Measurements from ENCODE around the gene TMEM31.

Gene TMEM31

GRCh38 chrX:103710609-103711008 is at the start of gene TMEM31:
TSS of gene TMEM31 (plus strand) at chrX:103710909. CDS start at chrX:103712259, 1,350 bp downstream.
- no peak for DNase-seq

- DNase-seq: no peak
Measured at GRCh38 chrX:103663981-103664762, 46.5 kb upstream of the TMEM31 start.

- DNase-seq: no peak
Measured at GRCh38 chrX:103666202-103667107, 44.3 kb upstream of the TMEM31 start.

- no peak for DNase-seq
Measured at GRCh38 chrX:103669745-103670144, 41.0 kb upstream of the TMEM31 start.

- DNase-seq: no peak
Measured at GRCh38 chrX:103674531-103675454, 35.9 kb upstream of the TMEM31 start.

- no peak for DNase-seq
Measured at GRCh38 chrX:103678199-103678993, 32.3 kb upstream of the TMEM31 start.

- DNase-seq: no peak
Measured at GRCh38 chrX:103681443-103681842, 29.3 kb upstream of the TMEM31 start.

GRCh38 chrX:103685396-103685795 is 25.3 kb upstream of the TMEM31 start:
- DNase-seq: no peak

GRCh38 chrX:103686199-103687072 is 24.3 kb upstream of the TMEM31 start, which contains the start of gene MORF4L2:
TSS of gene MORF4L2 (minus strand) at chrX:103686699. CDS start at chrX:103677027, 9,672 bp downstream.
- DNase-seq: peak; percentile 96

- peak; percentile 73 for DNase-seq
Measured at GRCh38 chrX:103687073-103687695, 23.5 kb upstream of the TMEM31 start.

- DNase-seq: peak; percentile 73
Measured at GRCh38 chrX:103687696-103688201, 23.0 kb upstream of the TMEM31 start.

- peak; percentile 49 for DNase-seq
Measured at GRCh38 chrX:103688946-103689345, 21.8 kb upstream of the TMEM31 start.

- DNase-seq: no peak
Measured at GRCh38 chrX:103691059-103691458, 19.6 kb upstream of the TMEM31 start.

GRCh38 chrX:103697687-103698086 is 13.0 kb upstream of the TMEM31 start:
- no peak for DNase-seq

- no peak for DNase-seq
Measured at GRCh38 chrX:103699243-103699642, 11.5 kb upstream of the TMEM31 start.

- DNase-seq: no peak
Measured at GRCh38 chrX:103704863-103705262, 5.8 kb upstream of the TMEM31 start.

- DNase-seq: no peak
Measured at GRCh38 chrX:103716962-103717361, 6.3 kb downstream of the TMEM31 start.

GRCh38 chrX:103718120-103718519 is 7.4 kb downstream of the TMEM31 start:
- no peak for DNase-seq

- DNase-seq: no peak
Measured at GRCh38 chrX:103722505-103722904, 11.8 kb downstream of the TMEM31 start.

GRCh38 chrX:103726477-103726876 is 15.8 kb downstream of the TMEM31 start:
- DNase-seq: no peak
